Neural cell (in vitro differentiated cells): ENCODE measurements around the gene BTK.

ENCODE experiments used
- CTCF ChIP-seq: fragments of 450-650 bp; IDR thresholded peaks from 2 replicates; pipeline ENCODE4 v1.5.1; 2014; ENCODE audit warnings: antibody characterized with exemption, mild to moderate bottlenecking, moderate library complexity; ENCODE audit not compliant: poor library complexity, severe bottlenecking
- MXI1 ChIP-seq: fragments of 450-650 bp; conservative IDR thresholded peaks from 2 replicates; pipeline ENCODE4 v1.6.1; 2014; ENCODE audit warnings: antibody characterized with exemption, mild to moderate bottlenecking; ENCODE audit not compliant: poor library complexity, severe bottlenecking

GRCh38 chrX:101349193-101349562 lies 36.8 kb downstream of the BTK start:
- no peak for TF ChIP-seq MXI1
- no peak for TF ChIP-seq CTCF
